Measurements from ENCODE around the gene ILK. TPM values are rescaled to one million over a fixed set of nuclear protein-coding genes. Genes with fewer than 3 reads are reported as not detected.

Gene ILK
- total and polyA plus RNA-seq, 2 of the 13 experiments (the other 11 are each of a cell fraction or from before 2014, with no cell fraction given): 70.3 to 108 TPM

DNA sequence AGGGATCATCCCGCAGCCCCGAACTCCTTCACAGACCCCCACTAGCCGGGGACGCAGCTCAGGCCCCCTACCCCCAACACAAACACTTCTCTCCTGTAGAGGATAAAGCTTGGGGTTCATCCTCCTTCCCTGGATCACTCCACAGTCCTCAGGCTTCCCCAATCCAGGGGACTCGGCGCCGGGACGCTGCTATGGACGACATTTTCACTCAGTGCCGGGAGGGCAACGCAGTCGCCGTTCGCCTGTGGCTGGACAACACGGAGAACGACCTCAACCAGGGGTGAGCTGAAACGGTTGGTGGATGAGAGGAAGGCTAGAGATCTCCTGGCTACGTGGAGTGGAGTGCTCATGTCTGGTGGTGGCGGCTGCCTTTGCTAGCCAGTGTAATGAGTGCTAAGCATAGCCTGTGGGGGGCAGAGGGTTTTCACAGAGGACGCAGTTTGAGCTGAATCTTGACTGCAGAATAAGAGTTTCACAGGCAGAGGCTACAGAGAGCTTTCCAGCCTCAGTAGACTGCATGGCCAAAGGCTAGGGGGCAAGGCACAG lies 580 bp downstream of the ILK start (continued):
- TF ChIP-seq SKIL (CRISPR knock-in tag; IDR thresholded peaks at IDR 0.05; ENCODE audit: borderline replicate concordance) (no peak), ZNF343 (CRISPR knock-in tag; IDR thresholded peaks at IDR 0.05) (no peak), SNRNP70 (IDR thresholded peaks at IDR 0.05; ENCODE audit: low read depth, low read length) (no peak), ZNF335 (CRISPR knock-in tag; IDR thresholded peaks at IDR 0.05) (peak; percentile 48), ZNF430 (CRISPR knock-in tag; IDR thresholded peaks at IDR 0.05) (peak; percentile 58; the same call in 1 of the 2 replicates), ZBTB20 (CRISPR knock-in tag; IDR thresholded peaks at IDR 0.05; ENCODE audit: borderline replicate concordance, low read depth) (no peak), ESRRA (CRISPR knock-in tag; IDR thresholded peaks at IDR 0.05; ENCODE audit: low read depth) (no peak), HIVEP1 (CRISPR knock-in tag; IDR thresholded peaks at IDR 0.05) (no peak), ZNF777 (CRISPR knock-in tag; IDR thresholded peaks at IDR 0.05) (0 out of 2 replicates have a peak, but pooled peaks have one; percentile 29), SUZ12 (IDR thresholded peaks at IDR 0.05; ENCODE audit: low read depth, low read length) (no peak), KLF13 (CRISPR knock-in tag; IDR thresholded peaks at IDR 0.05) (no peak)
- TF ChIP-seq, protein P1, sequence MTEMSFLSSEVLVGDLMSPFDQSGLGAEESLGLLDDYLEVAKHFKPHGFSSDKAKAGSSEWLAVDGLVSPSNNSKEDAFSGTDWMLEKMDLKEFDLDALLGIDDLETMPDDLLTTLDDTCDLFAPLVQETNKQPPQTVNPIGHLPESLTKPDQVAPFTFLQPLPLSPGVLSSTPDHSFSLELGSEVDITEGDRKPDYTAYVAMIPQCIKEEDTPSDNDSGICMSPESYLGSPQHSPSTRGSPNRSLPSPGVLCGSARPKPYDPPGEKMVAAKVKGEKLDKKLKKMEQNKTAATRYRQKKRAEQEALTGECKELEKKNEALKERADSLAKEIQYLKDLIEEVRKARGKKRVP (CRISPR knock-in tag; IDR thresholded peaks at IDR 0.05): no peak
- TF ChIP-seq, protein P2, sequence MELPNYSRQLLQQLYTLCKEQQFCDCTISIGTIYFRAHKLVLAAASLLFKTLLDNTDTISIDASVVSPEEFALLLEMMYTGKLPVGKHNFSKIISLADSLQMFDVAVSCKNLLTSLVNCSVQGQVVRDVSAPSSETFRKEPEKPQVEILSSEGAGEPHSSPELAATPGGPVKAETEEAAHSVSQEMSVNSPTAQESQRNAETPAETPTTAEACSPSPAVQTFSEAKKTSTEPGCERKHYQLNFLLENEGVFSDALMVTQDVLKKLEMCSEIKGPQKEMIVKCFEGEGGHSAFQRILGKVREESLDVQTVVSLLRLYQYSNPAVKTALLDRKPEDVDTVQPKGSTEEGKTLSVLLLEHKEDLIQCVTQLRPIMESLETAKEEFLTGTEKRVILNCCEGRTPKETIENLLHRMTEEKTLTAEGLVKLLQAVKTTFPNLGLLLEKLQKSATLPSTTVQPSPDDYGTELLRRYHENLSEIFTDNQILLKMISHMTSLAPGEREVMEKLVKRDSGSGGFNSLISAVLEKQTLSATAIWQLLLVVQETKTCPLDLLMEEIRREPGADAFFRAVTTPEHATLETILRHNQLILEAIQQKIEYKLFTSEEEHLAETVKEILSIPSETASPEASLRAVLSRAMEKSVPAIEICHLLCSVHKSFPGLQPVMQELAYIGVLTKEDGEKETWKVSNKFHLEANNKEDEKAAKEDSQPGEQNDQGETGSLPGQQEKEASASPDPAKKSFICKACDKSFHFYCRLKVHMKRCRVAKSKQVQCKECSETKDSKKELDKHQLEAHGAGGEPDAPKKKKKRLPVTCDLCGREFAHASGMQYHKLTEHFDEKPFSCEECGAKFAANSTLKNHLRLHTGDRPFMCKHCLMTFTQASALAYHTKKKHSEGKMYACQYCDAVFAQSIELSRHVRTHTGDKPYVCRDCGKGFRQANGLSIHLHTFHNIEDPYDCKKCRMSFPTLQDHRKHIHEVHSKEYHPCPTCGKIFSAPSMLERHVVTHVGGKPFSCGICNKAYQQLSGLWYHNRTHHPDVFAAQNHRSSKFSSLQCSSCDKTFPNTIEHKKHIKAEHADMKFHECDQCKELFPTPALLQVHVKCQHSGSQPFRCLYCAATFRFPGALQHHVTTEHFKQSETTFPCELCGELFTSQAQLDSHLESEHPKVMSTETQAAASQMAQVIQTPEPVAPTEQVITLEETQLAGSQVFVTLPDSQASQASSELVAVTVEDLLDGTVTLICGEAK (IDR thresholded peaks at IDR 0.05): no peak
- TF ChIP-seq, protein P2 (CRISPR knock-in tag; IDR thresholded peaks at IDR 0.05): no peak
- TF ChIP-seq, protein P3, sequence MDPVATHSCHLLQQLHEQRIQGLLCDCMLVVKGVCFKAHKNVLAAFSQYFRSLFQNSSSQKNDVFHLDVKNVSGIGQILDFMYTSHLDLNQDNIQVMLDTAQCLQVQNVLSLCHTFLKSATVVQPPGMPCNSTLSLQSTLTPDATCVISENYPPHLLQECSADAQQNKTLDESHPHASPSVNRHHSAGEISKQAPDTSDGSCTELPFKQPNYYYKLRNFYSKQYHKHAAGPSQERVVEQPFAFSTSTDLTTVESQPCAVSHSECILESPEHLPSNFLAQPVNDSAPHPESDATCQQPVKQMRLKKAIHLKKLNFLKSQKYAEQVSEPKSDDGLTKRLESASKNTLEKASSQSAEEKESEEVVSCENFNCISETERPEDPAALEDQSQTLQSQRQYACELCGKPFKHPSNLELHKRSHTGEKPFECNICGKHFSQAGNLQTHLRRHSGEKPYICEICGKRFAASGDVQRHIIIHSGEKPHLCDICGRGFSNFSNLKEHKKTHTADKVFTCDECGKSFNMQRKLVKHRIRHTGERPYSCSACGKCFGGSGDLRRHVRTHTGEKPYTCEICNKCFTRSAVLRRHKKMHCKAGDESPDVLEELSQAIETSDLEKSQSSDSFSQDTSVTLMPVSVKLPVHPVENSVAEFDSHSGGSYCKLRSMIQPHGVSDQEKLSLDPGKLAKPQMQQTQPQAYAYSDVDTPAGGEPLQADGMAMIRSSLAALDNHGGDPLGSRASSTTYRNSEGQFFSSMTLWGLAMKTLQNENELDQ (CRISPR knock-in tag; IDR thresholded peaks at IDR 0.05; ENCODE audit: borderline replicate concordance): no peak
